GM23338 (cell line): ENCODE measurements around the gene MYLK. TPM values are rescaled to one million over a fixed set of nuclear protein-coding genes. Genes with fewer than 3 reads are reported as not detected.

Source experiments
- ATAC-seq: fragments of 200-7000 bp; cut with Tn5 transposase; 3 replicates; pipeline ENCODE4 v1.9.1; 2020
- DNase-seq: peaks from one replicate; pipeline ENCODE4 v3.0.0-alpha.2; 2015; ENCODE audit warnings: low spot score
- H2AFZ ChIP-seq: fragments of 200-600 bp; sonication (generic); 2 replicates; pipeline ENCODE4 v1.8.0; 2016; ENCODE audit warnings: antibody characterized with exemption, mild to moderate bottlenecking, moderate library complexity
- H3F3A ChIP-seq: fragments of 200-600 bp; sonication (generic); replicated peaks from 2 replicates; pipeline ENCODE4 v1.8.0; 2017; ENCODE audit warnings: antibody characterized with exemption, mixed run types, low read depth
- H3K27ac ChIP-seq: fragments of 200-600 bp; sonication (generic); 2 replicates; pipeline ENCODE4 v1.6.1; 2016; ENCODE audit warnings: low read depth
- H3K27me3 ChIP-seq: fragments of 200-600 bp; sonication (generic); 2 replicates; pipeline ENCODE4 v1.8.0; 2016; ENCODE audit warnings: mild to moderate bottlenecking, mixed run types, moderate library complexity; ENCODE audit not compliant: insufficient read depth
- H3K36me3 ChIP-seq: fragments of 200-600 bp; sonication (generic); 2 replicates; pipeline ENCODE4 v1.8.0; 2016; ENCODE audit warnings: mild to moderate bottlenecking; ENCODE audit not compliant: insufficient read depth
- H3K4me1 ChIP-seq: fragments of 200-600 bp; sonication (generic); 2 replicates; pipeline ENCODE4 v1.8.0; 2016; ENCODE audit warnings: mild to moderate bottlenecking, moderate library complexity; ENCODE audit not compliant: insufficient read depth
- H3K4me2 ChIP-seq: fragments of 200-600 bp; sonication (generic); 2 replicates; pipeline ENCODE4 v1.7.1; 2017; ENCODE audit warnings: mixed run types
- H3K4me3 ChIP-seq: fragments of 200-600 bp; sonication (generic); 2 replicates; pipeline ENCODE4 v1.6.1; 2016; ENCODE audit warnings: mixed run types
- H3K79me2 ChIP-seq: fragments of 200-600 bp; sonication (generic); replicated peaks from 2 replicates; pipeline ENCODE4 v1.8.0; 2017; ENCODE audit warnings: mild to moderate bottlenecking; ENCODE audit not compliant: insufficient read depth
- H3K9me2 ChIP-seq: fragments of 200-600 bp; sonication (generic); 2 replicates; pipeline ENCODE4 v1.8.0; 2017; ENCODE audit not compliant: insufficient read depth
- H4K20me1 ChIP-seq: fragments of 200-600 bp; sonication (generic); replicated peaks from 2 replicates; pipeline ENCODE4 v1.8.0; 2017; ENCODE audit warnings: mild to moderate bottlenecking; ENCODE audit not compliant: insufficient read depth
- H3K27ac Mint-ChIP-seq: 2 replicates; pipeline ENCODE4 v1.8.0; 2020; ENCODE audit warnings: inconsistent platforms, mild to moderate bottlenecking, moderate library complexity, mixed read lengths
- H3K27me3 Mint-ChIP-seq: 3 replicates; pipeline ENCODE4 v1.8.0; 2022; ENCODE audit warnings: low read depth, mild to moderate bottlenecking, moderate library complexity, mixed read lengths, inconsistent platforms; ENCODE audit not compliant: insufficient read depth, poor library complexity
- H3K36me3 Mint-ChIP-seq: 3 replicates; pipeline ENCODE4 v1.8.0; 2021; ENCODE audit warnings: low read depth, mild to moderate bottlenecking, inconsistent platforms, moderate library complexity, mixed read lengths
- H3K4me1 Mint-ChIP-seq: 3 replicates; pipeline ENCODE4 v1.8.0; 2020; ENCODE audit warnings: mild to moderate bottlenecking, inconsistent platforms, mixed read lengths
- H3K4me3 Mint-ChIP-seq: 3 replicates; pipeline ENCODE4 v1.8.0; 2021; ENCODE audit warnings: moderate library complexity, mild to moderate bottlenecking, inconsistent platforms, mixed read lengths
- H3K9me3 Mint-ChIP-seq: 3 replicates; pipeline ENCODE4 v1.8.0; 2020; ENCODE audit warnings: moderate library complexity, mild to moderate bottlenecking, inconsistent platforms, mixed read lengths
- CREB1 ChIP-seq: fragments of 250-450 bp; sonication (Bioruptor Pico); IDR thresholded peaks from 2 replicates; pipeline ENCODE4 v1.5.0; 2020; ENCODE audit warnings: low read depth, mild to moderate bottlenecking, moderate library complexity
- CTCF ChIP-seq, 2 experiments: fragments of 200-600 bp in 1 of 2; sonication (generic) in 1 of 2; conservative IDR thresholded peaks; 2 replicates each; pipeline versions ENCODE4 v1.5.1 to v1.6.1; 2016 to 2017; ENCODE audit warnings: antibody characterized with exemption in 2 of 2, low read depth in 2 of 2, mild to moderate bottlenecking in 2 of 2, moderate library complexity in 1 of 2
- ETS1 ChIP-seq: IDR thresholded peaks from 2 replicates; pipeline ENCODE4 v1.6.1; 2016; ENCODE audit warnings: antibody characterized with exemption
- EZH2 ChIP-seq: fragments of 200-600 bp; sonication (generic); IDR thresholded peaks from one replicate; pipeline ENCODE4 v1.8.0; 2017; ENCODE audit warnings: antibody characterized with exemption, mild to moderate bottlenecking, low read depth; ENCODE audit not compliant: unreplicated experiment
- EZH2phosphoT487 ChIP-seq: fragments of 200-600 bp; sonication (generic); IDR thresholded peaks from one replicate; pipeline ENCODE4 v1.8.1; 2018; ENCODE audit warnings: antibody characterized with exemption; ENCODE audit not compliant: unreplicated experiment
- JUNB ChIP-seq: IDR thresholded peaks from one replicate; pipeline ENCODE4 v1.6.1; 2016; ENCODE audit warnings: antibody characterized with exemption; ENCODE audit not compliant: unreplicated experiment
- NANOG ChIP-seq: IDR thresholded peaks from 2 replicates; pipeline ENCODE4 v1.6.1; 2016; ENCODE audit warnings: antibody characterized with exemption, borderline replicate concordance
- POLR2AphosphoS5 ChIP-seq: IDR thresholded peaks from 2 replicates; pipeline ENCODE4 v1.6.1; 2016; ENCODE audit warnings: antibody characterized with exemption, low read depth
- REST ChIP-seq: IDR thresholded peaks from one replicate; pipeline ENCODE4 v1.6.1; 2018; ENCODE audit warnings: antibody characterized with exemption; ENCODE audit not compliant: unreplicated experiment
- STAT1 ChIP-seq: IDR thresholded peaks from one replicate; pipeline ENCODE4 v1.6.1; 2016; ENCODE audit warnings: antibody characterized with exemption; ENCODE audit not compliant: unreplicated experiment
- ZNF114 ChIP-seq: fragments of 250-450 bp; sonication (Bioruptor Pico); IDR thresholded peaks from 2 replicates; pipeline ENCODE4 v1.5.0; 2020; ENCODE audit warnings: mild to moderate bottlenecking, moderate library complexity
- ZNF331 ChIP-seq: fragments of 250-450 bp; sonication (Bioruptor Pico); IDR thresholded peaks from 2 replicates; pipeline ENCODE4 v1.5.0; 2020; ENCODE audit warnings: low read depth, mild to moderate bottlenecking, moderate library complexity
- ZNF462 ChIP-seq: fragments of 250-450 bp; sonication (Bioruptor Pico); IDR thresholded peaks from 2 replicates; pipeline ENCODE4 v1.5.0; 2020; ENCODE audit warnings: mild to moderate bottlenecking, moderate library complexity
- polyA plus RNA-seq: library from polyadenylated mRNA; unstranded; fragments of >200 nt; fragmentation: Nextera tagmentation; extraction: Ambion mirVana; gene quantifications from 2 replicates; pipeline ENCODE4 v1.2.1, GENCODE V29; 2016
- total RNA-seq: library from RNA; depleted of rRNA; stranded (reverse); fragments of >200 nt; shearing (Covaris generic); gene quantifications from 2 replicates; pipeline ENCODE4 v1.2.3, GENCODE V29; 2014

MYLK gene
- total and polyA plus RNA-seq, 2 experiments from 2014 or later = 11.5 to 17.9 TPM

GRCh38 chr3:123815981-123816380 is 68.2 kb downstream of the MYLK start:
- Histone ChIP-seq H3K27ac (no peak overlapping the region), H3K27me3 (no peaks in the 10 kb centered on the region), H3K4me2 (no peak overlapping the region), H3K79me2 (no peaks in the 10 kb centered on the region), H3K36me3 (no peaks in the 10 kb centered on the region), H3K4me1 (0 out of 2 replicates have a peak, but pooled peaks cover 9% of the 10 kb centered on the region), H3K4me3 (no peak overlapping the region), H3K9me2 (0 out of 2 replicates have a peak, but pooled peaks cover 3% of the 10 kb centered on the region), H2AFZ (no peak overlapping the region), H4K20me1 (no peaks in the 10 kb centered on the region; the same call in 1 of the 2 replicates), H3F3A (no peaks in the 10 kb centered on the region)
- Mint-ChIP-seq H3K27ac (no peak overlapping the region), H3K4me3 (no peak overlapping the region), H3K27me3 (peaks cover 4% of the 10 kb centered on the region), H3K4me1 (peaks cover 11% of the 10 kb centered on the region; the same call in 2 of the 3 replicates), H3K9me3 (no peaks in the 10 kb centered on the region), H3K36me3 (no peaks in the 10 kb centered on the region)
- DNase-seq (no peak), ATAC-seq (no peak)
- TF ChIP-seq EZH2 = no peak
- TF ChIP-seq POLR2AphosphoS5 = no peak
- no peak for TF ChIP-seq JUNB
- no peak for TF ChIP-seq ZNF114 (CRISPR knock-in tag)
- TF ChIP-seq CTCF (conservative IDR thresholded peaks at IDR 0.05; ENCODE audit: low read depth in 2 of 2) = no peak
- no peak for TF ChIP-seq STAT1
- TF ChIP-seq CREB1 (CRISPR knock-in tag) = no peak
- no peak for TF ChIP-seq REST
- no peak for TF ChIP-seq ETS1
- no peak for TF ChIP-seq ZNF462 (CRISPR knock-in tag)
- no peak for TF ChIP-seq EZH2phosphoT487
- no peak for TF ChIP-seq ZNF331 (CRISPR knock-in tag)
- TF ChIP-seq NANOG = no peak
